Activated CD4-positive, alpha-beta T cell treated with anti-CD3 and anti-CD28 coated beads, Interleukin-2, amount 50 U/mL, for 16 hours (primary cell): ENCODE results near the gene CDK18.

Experiments
- DNase-seq: peaks from one replicate; pipeline ENCODE4 v3.0.0-alpha.2; 2020

CDK18 gene

DNA sequence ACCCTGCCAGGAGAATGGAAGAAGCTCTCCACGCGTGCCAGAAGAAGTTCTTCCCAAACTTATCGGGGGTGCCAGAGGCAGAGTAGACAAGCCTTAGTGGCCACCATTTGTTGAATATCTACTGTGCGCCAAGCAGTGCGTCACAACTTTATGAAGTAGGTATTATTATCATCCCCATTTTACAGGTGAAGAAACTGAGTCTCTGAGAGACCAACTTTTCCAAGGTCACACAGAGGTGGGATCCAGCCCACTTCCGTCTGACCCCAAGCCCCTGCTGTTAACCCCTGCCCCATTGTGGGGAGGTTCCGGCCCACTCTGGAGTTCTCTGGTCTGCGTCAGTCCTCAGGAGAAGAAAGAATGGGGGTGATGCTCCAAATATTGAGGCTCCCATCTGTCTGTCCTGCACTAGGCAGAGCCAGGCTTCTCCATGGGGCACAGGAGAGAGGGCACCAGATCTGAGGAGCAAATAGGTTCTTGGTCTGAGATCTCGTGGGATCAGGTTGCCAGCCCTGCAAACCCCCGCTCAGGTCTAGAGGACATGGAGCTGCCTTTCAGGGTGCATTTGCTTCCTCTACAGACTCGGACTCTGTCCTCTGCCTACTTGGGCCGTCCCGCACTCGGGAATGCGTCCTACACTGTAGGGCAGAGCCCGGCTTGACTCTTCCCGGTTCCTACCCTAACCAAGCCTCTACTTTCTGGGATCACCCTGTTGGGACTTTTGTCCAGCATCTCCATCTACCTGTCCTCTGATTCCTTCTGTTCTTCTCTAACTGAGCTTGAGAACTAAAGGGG is 2.1 kb downstream of the CDK18 start:
- DNase-seq: no peak

GRCh38 chr1:205508227-205508714 is 3.8 kb downstream of the CDK18 start:
- no peak for DNase-seq

GRCh38 chr1:205510308-205510950 is 6.0 kb downstream of the CDK18 start:
- no peak for DNase-seq

- no peak for DNase-seq
Measured at GRCh38 chr1:205510951-205511330, 6.5 kb downstream of the CDK18 start.

- DNase-seq: no peak
Measured at GRCh38 chr1:205512059-205513045, 7.9 kb downstream of the CDK18 start.

GRCh38 chr1:205513774-205514173 is 9.3 kb downstream of the CDK18 start:
- no peak for DNase-seq

GRCh38 chr1:205514211-205515142 is 10.0 kb downstream of the CDK18 start:
- no peak for DNase-seq

- no peak for DNase-seq
Measured at GRCh38 chr1:205515781-205516253, 11.3 kb downstream of the CDK18 start.

DNA sequence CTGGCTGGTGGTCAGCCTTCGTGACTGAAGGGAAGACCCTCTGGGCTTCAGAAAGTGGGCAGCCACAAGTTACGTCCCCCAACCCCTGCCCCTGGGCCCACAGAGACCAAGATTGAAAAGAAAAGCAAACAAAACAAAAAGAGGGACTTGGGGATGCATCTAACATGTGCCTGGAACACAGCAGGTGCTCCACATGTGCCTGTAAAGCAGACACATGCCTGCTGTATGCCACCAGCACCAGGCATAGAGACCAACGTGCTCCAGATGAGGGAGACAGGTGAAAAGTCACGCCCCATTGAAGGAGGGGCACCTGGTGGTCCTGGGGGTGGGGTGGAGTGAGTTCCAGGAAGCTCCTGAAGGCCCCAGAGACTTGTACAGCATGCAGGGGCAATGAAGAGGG is 11.9 kb downstream of the CDK18 start:
- DNase-seq: no peak

- no peak for DNase-seq
Measured at GRCh38 chr1:205517288-205517687, 12.8 kb downstream of the CDK18 start.

DNA sequence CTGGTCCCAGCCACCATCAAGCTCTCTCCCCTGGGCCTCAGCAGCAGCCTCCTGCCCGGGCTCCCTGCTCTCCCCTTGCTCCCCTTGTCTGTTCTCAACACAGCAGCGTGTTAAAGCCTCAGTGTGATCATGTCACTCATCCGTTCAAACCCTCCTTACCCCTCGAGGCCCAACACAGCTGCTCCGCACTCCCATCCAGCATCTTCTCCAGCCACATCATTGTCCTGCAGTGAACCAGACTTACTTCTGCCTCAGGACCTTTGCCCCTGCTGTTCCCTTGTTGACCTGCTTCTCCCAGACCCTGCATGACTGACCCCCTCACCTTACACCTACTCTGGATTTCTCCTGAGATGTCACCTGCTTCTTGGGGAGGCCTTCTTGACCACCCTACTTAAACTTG is 13.3 kb downstream of the CDK18 start:
- DNase-seq: no peak

DNA sequence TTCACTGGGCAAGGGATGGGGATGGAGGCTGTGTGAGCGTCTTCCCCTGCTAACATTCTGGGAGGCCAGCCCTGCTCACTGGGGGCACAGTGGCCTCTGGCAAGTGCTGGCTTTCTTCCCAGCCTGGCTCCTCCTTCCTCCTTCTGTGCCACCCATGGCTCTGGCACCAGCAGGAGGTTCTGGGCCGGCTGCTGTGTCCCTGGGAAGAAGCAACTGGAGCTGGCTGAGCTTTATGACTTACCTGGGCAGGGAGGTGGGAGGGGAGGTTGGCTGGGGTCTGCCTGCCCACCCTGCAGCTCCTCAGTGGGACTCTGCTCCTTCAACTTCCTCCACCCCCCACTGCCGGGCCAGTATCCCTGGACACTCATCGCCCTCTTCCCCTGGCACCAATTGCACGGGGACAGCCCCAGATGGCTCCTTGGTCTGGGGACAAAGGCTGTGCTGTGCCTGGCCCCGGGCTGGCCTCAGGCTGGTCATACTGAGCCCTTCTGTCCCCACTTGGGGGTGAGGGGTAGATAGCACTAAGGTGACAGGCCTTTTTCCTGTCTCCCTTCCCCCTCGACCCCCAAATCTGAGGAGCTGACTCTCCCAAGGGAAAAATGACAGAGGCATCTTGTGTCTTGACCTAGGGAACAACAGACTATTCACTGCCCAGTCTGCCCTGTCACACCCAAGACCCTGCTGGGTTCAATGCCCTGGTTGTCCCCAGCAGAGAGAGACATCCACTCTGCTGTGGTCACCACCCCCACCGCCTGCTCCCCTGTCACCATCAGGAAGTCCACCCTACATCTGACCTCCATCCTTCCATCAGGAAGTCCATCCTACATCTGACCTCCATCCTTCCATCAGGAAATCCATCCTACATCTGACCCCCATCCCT is 14.4 kb downstream of the CDK18 start:
- no peak for DNase-seq

GRCh38 chr1:205519541-205520131 is 15.2 kb downstream of the CDK18 start:
- no peak for DNase-seq

GRCh38 chr1:205520709-205521108 is 16.2 kb downstream of the CDK18 start:
- DNase-seq: no peak

DNA sequence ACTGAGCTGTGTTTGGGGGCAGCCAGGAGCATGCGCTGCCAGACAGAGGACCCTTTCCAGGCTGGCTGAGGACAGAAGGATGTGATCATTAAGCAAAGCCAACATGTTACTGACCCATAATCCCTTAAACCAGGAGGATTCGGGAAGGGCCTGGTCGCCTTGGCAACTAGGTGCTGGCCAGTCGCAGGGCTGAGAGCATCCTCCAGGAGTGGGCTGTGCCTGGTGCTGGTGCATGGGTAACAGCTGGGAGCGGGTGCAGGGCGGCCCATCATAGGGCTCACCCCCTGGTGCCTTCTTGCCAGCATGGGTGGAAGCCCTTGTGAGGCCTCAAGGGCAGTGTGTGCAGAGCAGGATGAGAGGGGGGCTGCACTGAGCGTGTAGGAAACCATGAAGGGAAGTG is 17.2 kb downstream of the CDK18 start:
- no peak for DNase-seq

- no peak for DNase-seq
Measured at GRCh38 chr1:205522692-205523091, 18.2 kb downstream of the CDK18 start.

DNA sequence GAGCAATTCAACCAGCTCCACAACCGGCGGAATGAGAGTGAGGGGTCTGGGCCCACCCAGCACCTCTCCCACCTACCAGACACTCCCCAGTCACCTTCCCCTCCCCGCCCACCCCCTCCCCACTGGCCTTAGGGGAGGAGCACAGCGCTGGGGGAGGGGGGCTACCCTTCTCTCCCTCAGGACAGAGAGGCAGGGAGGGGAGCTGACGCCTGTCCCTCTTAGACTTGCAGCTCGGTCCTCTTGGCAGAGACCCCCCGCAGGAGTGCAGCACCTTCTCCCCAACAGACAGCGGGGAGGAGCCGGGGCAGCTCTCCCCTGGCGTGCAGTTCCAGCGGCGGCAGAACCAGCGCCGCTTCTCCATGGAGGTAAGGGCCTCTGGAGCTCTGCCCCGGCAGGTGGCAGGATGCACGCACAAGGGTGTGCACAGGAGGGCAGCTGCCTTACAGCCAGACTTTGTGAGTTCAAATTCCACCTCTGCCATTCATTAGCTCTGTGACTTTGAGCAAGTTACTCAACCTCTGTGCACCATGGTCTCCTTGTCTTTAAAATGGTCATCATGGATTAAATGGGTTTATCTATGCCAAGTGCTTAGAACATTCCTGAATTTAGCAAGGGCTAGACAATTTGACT is 18.9 kb downstream of the CDK18 start:
- no peak for DNase-seq

DNA sequence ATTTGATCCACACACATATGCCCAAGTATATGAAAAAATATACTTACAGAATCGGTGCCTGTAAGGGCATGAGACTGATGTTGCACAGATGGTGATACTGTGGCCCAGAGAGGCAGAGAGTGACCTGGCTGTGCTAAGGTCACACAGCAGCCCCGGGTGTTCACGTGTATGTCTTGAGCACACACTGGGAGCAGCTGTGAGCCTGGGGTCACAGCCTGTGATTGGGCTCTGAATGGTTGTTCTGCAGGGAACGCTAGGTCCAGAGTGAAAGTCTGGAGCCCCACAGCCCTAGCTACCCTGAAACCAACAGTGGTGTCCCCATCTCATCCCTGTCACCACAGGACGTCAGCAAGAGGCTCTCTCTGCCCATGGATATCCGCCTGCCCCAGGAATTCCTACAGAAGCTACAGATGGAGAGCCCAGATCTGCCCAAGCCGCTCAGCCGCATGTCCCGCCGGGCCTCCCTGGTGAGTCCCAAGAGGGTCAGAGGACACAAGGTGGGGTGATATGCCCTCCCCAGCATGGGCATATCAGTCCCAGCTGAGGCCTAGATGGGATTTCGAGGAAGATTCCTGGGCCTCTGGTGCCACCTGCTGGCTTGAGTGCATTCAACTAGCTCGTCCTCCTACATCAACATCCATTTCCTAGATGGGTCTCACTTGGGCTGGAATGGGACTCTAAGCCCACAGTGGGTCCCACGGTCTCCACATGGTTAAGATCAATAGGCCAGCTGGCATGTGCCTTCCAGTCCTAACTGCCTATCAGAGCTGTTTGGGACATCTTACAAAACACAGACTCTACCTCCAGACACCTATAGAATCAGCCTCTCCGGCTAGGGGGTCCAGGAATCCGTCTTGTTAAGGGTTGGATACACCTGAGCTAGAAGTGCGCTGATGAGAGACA is 19.7 kb downstream of the CDK18 start:
- DNase-seq: peak; percentile 64

DNA sequence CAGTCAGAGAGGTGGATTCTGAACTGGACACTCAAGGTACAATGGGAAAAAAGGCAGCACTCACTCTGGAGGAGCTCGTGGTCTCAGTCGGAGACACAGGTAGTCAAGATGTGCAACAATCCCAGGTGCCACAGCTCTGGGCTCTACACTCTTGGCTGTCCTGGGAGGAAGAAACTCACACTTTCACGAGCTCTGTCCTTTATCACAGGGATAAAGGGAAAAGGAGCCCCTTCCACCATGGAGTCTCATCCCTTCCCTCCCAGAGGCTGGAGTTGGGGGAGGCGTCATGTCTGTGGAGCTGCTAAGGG is 20.3 kb downstream of the CDK18 start:
- DNase-seq: no peak
